GM21576 (cell line): Measurements from ENCODE around the gene CLEC16A.
A peak's percentile ranks its signal among the peaks of the same experiment; 100 is the strongest.
"Not testable (repeated sequence)": the region's sequence is repeated elsewhere in the genome, so short reads cannot be mapped to it uniquely, and the experiment has no call there.

Experiments
- ATAC-seq: cut with Tn5 transposase; IDR thresholded peaks from one replicate; pipeline ENCODE4 v1.9.1; 2021; ENCODE audit warnings: mild to moderate bottlenecking, moderate library complexity; ENCODE audit not compliant: unreplicated experiment

CLEC16A gene

DNA sequence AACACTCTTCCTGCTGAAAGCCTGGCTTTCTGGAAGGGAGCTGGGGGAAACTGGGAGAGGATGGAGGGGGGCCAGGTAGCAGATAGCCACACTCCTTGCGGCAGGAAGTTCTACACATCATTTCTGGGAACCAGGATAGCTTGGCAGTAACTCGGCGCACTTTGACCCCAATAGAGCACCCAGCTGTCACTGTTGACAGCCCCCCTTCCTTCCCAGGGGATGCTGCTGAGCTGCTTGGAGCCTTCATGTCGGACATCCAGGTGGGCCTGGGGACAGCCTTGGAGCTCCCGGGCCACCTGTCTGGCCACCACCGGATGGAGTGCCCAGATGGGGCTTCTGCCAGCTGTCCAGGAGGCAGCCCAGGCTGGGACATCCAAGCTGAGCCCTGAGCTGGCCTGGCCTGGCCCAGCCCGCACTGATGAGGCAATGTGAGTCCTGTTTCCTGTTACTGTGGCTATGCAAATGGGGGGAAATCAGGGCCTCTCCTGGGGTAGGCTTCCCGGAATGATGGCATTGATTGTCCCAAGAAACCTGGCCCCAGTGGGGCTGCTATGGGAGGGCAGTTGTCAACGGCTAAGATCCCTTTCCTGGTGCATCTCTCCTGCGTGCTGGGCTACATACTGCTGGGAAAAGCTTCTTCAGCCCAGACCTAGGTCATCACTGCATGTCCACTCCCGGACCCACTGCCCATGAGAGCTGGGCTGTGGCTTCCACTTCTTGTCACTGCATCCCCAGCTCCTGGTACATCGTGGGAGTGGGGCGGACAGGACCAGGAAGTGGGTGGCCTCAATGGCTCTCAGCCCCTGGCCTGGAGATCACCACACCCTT lies 261.6 kb downstream of the CLEC16A start:
- ATAC-seq = no peak

DNA sequence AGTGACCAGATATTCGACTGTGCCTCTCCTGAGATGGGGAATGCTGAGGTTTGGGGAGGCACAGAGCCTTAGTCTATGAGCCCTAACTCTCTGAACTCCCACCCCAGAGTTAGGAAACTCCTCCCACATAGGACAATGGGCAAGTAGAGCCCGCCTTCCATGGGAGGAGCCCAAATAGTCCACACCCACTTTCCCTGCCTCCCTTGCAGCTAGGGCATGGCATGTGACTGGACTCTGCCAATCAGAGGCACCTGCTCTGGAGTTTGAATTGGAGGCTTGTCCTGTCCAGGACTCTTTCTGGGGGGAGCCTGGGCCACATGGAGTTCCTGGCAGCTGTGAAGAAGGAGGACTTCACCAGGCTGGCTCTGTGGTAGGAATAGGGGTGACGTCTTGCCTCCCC lies 263.3 kb downstream of the CLEC16A start:
- ATAC-seq = no peak

DNA sequence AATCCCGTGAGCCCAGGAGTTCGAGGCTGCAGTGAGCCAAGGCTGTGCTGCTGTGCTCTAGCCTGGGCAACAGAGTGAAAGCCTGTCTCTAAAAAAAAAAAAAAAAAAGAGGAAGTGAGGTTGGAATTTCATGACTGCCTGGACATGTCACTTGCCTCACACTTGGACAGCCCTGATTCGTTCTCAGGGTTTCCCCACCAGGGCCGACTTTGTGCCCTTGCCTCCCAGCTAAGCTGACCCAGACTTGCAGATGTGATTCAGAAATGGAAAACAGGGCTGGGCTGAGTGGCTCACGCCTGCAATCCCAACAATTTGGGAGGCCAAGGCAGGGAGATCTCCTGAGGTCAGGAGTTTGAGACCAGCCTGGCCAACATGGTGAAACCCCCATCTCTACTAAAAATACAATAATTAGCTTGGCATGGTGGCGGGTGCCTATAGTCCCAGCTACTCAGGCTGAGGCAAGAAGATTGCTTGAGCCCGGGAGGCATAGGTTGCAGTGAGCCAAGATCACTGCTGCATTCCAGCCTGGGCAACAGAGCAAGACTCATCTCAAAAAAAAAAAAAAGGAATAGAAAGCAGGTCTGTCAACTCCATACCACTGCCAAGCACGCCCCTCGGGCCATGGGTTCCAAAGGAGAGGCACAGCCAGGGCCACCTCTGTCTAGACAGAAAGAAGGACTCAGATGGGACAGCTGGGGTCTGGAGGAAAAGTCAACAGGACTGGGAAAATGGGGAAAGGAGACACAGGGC lies 264.7 kb downstream of the CLEC16A start:
- no peak for ATAC-seq

DNA sequence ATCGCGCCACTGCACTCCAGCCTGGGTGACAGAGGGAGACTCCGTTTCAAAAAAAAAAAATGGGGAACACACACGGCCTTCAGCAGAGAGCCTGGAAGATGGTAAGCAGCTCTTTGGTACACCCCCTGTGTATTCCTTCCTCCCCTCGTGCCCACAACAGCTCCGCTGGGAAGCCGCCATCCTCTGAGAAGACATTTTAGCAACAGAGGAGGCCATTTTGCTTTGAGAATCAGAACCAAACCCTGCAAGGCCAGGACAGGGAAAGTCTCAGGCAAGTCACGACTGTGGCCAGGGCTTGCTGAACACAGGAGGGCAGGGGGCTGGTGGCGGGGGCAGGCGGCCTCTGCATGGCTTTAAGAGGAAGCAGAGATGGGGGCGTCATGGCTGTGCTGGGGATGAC lies 265.9 kb downstream of the CLEC16A start:
- ATAC-seq = no peak

DNA sequence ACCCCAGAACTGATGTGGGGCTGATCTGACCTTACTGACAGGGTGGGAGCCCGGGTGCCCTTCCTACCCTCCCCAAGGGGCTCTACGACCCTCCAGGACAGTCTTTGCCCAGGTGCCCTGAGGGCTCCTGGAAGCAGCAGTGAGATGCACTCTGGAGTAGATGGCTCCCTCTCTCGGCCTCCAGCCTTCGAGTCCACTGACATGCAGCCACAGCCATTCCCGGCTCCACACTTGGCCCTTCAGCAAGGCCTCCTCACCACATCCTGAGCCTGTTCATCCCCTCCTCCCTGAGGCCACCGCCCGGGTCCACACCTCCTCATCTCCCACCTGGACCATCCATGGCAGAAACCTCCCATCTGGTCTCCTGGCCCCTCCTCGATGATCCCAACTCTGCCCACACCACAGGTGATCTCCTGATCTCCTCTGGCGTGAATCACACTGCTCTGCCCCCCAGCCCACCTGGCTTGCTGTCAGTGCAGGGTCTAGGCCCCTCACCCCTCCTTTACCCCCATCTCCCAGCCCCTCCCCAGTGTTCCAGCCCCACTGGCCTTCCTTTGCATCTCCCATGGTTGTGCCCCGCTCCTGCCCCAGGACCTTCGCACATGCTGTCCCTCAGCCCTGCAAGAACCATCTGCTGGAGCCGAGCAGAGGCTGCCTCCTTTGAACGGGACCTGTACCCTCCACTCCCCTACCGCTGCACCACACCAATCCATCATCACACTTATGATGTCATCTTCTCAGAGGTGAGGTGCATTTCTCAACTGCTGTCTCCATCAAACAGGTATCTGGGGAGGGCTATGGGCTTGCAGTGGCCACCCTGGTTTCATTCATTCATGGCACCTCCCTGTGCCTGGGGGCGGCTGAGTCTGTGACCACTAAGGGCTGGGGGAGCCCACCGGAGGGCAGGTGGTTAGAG lies 267.0 kb downstream of the CLEC16A start:
- ATAC-seq = no peak

DNA sequence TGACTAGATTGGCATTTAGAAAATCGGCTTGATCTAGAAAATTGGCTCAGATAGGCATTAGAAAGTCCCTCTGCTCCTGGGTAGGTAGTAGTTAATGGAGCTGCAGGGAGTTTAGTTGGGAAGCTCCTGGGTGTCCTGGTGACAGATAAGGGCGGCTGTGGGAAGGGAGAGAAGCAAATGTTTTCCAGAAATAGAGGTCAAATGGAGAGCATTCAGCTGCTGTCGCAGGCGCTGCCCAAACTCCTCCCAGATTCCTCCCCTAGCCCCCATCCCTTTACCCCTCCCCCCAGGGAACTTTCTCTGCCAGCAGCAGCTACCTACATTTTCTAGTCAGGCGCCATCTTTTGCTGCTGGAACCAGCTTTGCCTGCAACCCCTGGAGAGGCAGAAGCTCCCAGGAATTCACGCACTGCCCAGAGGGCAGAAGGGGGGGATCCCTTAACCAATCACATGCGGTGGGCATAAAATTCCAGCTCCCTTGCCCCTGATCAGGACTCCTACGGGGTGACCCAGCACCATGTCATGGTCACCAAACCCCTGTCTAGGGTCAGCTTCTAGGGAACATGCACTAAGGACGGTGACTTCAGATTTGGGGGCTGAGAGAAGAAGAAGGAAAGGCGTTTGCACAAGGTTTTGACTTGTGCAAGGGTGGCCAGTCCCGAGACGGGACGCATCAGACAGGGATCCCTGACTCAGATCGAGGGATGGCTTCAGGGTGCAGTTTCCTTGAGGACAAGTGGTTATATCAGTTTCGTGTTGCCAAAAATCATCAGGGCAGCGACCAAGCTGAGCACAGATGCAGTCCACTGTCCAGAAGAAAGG lies 267.8 kb downstream of the CLEC16A start:
- ATAC-seq = no peak

DNA sequence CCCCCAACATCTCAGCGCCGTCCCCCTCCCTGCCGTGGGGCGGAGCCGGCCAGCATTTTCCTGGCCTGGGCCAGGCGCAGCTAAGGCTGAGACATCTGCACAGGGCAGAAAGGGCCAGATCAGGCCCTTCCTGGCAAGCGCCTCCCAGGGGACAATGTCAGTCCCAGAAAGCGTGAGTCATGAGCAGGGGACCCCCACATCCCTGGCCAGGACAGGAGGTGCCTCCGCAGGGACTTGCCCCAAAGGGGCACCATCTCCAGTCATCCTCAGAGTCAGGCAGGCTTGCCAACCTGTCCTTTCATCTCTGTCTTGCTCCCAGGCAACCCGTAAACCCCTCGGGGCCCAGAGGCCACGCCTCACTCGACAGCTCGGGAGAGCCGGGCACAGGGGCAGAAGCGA lies 268.4 kb downstream of the CLEC16A start:
- ATAC-seq = no peak

DNA sequence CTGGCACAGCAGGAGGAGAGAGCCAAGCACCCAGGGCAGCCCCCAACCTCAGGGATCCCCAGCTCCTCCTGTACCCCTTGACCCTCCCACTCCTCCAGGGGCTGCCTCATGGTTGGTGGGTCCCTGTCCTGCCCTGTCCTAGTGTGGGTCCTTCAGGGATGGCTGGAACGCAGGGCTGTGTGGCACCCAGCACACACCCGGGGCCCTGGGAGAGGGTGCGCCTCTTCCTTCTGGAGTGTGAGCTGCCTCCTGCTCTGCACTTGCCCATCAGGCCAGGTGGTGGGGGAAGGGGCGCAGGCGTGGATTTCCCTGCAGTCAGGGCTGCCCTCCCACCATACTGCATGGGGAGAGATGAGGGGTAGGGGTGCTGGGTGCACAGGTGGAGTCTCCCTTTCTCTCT lies 269.0 kb downstream of the CLEC16A start:
- no peak for ATAC-seq

DNA sequence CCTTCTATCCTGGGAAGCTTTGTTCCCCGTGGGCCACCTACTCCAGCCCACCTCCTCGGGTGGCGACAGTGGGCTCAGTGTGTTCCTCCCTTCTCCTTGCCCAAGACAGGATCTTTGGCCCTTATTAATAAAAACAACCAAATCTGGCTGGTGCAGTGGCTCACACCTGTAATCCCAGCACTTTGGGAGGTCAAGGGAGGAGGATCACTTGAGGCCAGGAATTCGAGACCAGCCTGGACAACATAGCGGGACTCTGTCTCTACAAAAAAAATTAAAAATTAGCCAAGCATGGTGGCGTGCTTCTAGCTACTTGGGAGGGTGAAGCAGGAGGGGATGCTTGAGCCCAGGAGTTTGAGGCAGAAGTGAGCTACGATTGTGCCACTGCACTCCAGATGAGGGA lies 269.4 kb downstream of the CLEC16A start:
- ATAC-seq = no peak

DNA sequence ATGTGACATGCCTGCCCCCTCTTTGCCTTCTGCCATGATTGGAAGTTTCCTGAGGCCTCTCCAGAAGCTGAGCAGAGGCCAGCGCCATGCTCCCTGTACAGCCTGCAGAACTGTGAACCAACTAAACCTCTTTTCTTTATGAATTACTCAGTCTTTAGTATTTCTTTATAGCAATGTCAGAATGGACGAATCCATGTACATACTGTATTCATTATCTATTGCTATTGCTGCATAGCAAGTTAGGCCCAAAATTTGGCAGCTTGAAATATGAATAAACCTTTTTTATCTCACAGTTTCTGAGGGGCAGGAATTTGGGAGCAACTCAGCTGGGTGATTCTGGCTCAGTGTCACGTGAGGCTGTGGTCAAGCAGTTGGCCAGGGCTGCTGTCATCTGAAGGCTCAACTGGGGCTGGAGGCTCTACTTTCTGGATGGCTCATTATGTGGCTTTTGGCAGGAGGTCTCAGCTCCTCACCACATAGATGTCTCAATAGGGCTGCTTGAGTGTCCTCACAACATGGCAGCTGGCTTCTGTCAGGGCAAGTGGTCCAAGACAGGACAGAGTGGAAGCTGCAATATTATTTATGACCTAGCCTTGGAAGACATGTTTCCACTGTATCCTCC lies 271.7 kb downstream of the CLEC16A start:
- ATAC-seq = no peak

DNA sequence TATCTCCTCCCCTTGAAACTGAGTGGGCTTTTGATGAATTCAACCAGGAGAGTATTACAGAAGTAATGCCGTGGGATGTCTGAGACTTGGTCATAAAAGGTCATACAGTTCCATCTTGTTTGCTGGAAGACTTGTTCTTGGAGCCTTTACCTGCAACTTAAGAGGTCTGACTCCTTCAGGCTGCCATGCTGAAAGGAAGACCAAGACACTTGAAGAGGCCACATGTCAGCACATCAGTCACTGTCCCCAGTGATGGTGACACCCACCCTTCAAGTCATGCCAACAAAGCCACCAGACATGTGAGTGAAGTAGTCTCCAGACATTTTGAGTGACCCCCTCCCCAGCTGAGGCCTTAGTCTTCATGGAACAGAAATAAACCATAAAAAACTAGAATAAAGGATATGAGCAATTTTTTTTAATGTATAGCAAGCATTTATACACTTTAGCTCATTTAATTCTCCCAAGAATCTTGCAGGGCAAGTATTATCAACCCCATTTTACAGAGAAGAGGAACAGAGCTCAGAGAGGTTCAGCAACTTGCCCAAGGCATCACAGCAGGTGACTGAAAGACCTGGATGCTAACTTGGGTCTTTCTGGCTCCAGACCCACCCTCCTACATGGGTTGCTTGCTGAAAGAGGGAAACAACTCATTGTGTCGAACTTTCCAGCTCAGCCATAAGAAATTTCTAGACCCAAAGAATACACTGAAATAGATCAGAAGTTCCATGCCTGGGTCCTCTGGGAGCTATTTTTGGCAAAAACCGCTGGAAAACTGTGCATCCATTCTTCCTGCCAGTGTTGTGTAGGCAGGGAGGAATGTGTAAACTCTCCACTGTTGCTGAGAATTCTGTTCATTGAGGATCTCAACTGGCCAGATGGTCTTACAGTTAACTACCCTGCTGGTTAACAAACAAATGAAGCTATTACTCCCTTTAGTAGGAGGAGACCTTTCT lies 273.6 kb downstream of the CLEC16A start:
- ATAC-seq = no peak

DNA sequence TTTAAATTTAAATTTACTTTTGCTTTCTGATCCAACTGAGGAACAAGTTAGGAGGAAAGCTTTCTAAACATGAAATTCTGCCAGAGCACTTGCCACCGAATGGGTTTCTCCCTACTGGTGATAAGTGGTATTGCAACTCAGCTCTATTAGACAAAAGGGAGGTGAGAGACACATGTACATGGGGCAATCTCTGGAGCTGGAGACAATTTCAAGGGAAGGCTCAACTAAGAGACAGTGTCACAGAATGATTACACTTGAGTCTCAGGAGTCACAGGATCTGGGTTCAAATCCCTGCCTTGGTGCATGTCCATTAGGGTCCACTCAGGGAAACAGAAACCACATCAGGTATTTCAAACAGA lies 274.2 kb downstream of the CLEC16A start:
- ATAC-seq = no peak

DNA sequence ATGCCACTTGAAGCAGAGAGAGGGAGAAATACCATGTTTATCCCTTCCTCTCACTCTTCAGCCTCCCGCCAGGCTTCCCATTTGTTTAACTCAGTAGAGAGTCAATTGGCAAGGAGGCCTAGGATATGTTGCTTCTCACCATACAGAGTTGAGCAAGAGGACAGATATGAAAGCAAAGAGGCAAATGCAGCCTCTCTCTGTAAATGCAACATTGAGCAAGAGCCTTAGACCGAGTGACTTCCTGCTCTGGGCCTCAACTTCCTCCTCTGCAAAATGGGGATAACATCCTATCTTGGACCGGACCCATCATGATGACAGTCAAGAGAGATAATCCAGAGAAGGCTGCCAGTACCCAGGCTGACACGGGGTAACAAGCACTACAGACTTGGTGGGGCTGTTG lies 274.8 kb downstream of the CLEC16A start:
- ATAC-seq = no peak

DNA sequence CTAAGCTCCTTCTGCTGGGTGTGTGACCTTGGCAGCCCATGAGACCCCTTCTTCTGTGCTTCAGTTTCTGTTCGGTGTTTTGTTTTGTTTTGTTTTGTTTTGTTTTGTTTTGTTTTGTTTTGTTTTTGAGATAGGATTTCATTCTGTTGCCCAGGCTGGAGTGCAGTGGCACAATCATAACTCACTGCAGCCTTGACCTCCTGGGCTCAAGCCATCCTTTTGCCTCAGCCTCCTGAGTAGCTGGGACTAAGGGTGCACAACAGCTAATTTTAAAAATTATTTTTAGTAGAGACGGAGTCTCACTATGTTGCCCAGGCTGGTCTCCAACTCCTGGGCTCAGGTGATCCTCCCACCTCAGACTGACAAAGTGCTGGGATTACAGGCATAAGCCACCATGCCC lies 276.1 kb downstream of the CLEC16A start:
- not testable (repeated sequence) for ATAC-seq

DNA sequence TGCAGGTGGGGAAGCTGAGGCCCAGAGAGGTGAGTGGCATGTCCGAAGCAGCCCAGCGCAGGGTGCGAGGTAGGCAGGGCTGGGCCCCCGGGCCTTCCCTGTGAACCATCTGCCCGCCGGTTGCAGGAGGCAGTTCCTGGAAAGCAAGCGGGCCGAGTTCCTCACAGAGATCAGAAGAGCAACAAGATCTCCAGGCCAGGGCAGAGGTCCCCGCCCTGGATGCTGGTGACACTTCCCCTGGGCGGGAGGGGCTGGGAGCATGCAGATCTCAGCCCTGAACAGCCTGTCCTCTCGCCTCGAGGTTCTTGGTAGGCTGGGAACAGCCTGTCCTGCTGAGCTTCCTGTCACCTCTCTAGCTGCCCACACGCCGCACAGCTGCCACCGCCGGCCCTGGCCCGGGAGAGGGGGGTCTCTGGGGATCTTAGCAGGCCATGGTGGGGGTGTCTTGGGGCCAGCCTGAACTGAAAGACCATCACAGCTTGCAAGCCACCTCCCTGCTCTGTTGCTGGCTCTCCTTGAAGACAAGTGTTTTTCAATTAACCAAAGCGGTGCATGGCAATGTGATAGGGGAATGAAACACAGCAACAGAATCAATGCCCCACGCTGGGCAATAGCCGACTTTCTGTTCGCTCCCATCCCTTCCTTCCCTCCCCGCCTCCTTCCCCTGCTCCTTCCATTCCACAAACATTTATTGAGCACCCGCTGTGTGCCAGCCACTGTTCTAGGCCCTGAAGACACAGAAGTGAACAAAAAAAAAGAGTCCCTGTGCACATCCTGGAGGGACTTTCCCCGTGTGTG lies 279.9 kb downstream of the CLEC16A start:
- peak; percentile 43 for ATAC-seq

DNA sequence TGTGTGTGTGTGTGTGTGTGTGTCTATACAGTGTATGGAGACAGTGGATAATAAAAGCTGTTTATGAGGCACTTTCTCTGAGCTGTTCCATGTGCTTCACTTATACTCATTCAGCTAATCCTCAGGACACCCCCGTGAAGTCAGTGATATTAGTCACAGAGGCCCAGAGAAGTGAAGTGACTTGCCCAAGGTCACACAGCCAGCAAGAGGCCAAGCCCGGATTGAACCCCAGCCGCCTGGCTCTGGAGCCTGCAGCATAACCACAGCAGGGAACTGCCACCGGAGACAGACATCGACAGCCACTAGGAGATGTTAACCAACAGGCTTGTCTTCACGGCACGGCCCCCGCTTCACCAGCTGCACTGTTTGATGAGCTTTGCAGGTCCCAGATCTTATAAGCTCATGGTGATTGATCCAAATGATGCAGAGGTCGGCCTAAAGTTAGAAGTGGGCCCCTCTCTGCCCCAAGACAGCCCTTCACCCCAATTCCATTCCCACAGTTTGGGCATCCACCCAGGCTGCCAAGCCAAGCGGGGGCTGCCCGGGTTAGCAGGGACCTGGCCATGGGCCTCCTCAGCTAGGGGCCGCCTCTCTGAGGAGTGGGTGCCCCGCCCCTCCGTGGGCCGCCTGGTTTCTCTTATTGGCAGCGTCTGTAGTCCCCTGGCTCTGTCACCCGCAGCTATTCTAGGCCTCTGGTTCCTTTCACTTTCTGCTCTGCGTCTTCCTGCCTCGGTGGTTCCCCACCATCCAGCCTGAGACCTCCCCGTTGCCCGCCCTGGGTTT lies 280.7 kb downstream of the CLEC16A start:
- ATAC-seq = peak; percentile 72
